ENCODE measurements around the gene TBC1D26.

- no peak for TF ChIP-seq CTCF (IDR thresholded peaks at IDR 0.05)
- no peak for TF ChIP-seq POLR2A (IDR thresholded peaks at IDR 0.05)
Measured at GRCh38 chr17:15782866-15783265, 50.8 kb downstream of the TBC1D26 start.
